CD14-positive monocyte (primary cell): ENCODE results near the gene UBE2M. TPM values are rescaled to one million over a fixed set of nuclear protein-coding genes. Genes with fewer than 3 reads are reported as not detected.
A peak's percentile ranks its signal among the peaks of the same experiment; 100 is the strongest.

ENCODE experiments used
- DNase-seq, 3 donors: peaks; one replicate each; pipeline ENCODE4 v3.0.0-alpha.2; 2011 to 2022
- H2AFZ ChIP-seq: 2 replicates; pipeline ENCODE4 v1.6.0; 2012; ENCODE audit warnings: mild to moderate bottlenecking, low read depth, low read length, inconsistent platforms; ENCODE audit not compliant: insufficient read depth, poor library complexity, severe bottlenecking
- H3K27ac ChIP-seq, 2 donors: 1 replicate in 1 of 2; 2 replicates in 1 of 2; pipeline ENCODE4 v1.5.1; 2012 to 2013; ENCODE audit warnings: low read length in 2 of 2, control low read depth in 1 of 2, inconsistent platforms in 1 of 2, low read depth in 1 of 2, mild to moderate bottlenecking in 1 of 2
- H3K27me3 ChIP-seq, 2 donors: one replicate each; pipeline versions ENCODE4 v1.6.0 to v1.6.1; 2011 to 2013; ENCODE audit warnings: low read length in 2 of 2; ENCODE audit not compliant: control insufficient read depth in 2 of 2, insufficient read depth in 2 of 2
- H3K36me3 ChIP-seq, 2 donors: replicated peaks in 1 of 2; 1 replicate in 1 of 2; 2 replicates in 1 of 2; pipeline versions ENCODE4 v1.5.1 to v1.6.1; 2012 to 2013; ENCODE audit warnings: low read length in 2 of 2, control low read depth in 1 of 2, inconsistent platforms in 1 of 2, mild to moderate bottlenecking in 1 of 2; ENCODE audit not compliant: insufficient read depth in 2 of 2, control insufficient read depth in 1 of 2
- H3K4me1 ChIP-seq, 2 donors: 1 replicate in 1 of 2; 2 replicates in 1 of 2; pipeline versions ENCODE4 v1.5.1 to v1.6.1; 2012 to 2013; ENCODE audit warnings: low read length in 2 of 2, control low read depth in 1 of 2, inconsistent platforms in 1 of 2, mild to moderate bottlenecking in 1 of 2, moderate library complexity in 1 of 2; ENCODE audit not compliant: insufficient read depth in 2 of 2, control insufficient read depth in 1 of 2
- H3K4me2 ChIP-seq: replicated peaks from 2 replicates; pipeline ENCODE3; 2012; ENCODE audit warnings: low read length, moderate library complexity, mild to moderate bottlenecking; ENCODE audit not compliant: poor library complexity, severe bottlenecking; ENCODE audit errors: extremely low read depth
- H3K4me3 ChIP-seq, 3 experiments: fragments of 200-600 bp in 1 of 3; sonication (generic) in 1 of 3; replicated peaks in 1 of 3; 1 replicate in 2 of 3; 2 replicates in 1 of 3; pipeline ENCODE4 v1.5.1; 2011 to 2013; ENCODE audit warnings: low read length in 3 of 3, mild to moderate bottlenecking in 3 of 3, control low read depth in 2 of 3, low read depth in 2 of 3, inconsistent platforms in 1 of 3, moderate library complexity in 1 of 3
- H3K79me2 ChIP-seq: 2 replicates; pipeline ENCODE4 v1.6.0; 2012; ENCODE audit warnings: mild to moderate bottlenecking, control low read depth, inconsistent platforms, low read length, moderate library complexity; ENCODE audit not compliant: insufficient read depth
- H3K9ac ChIP-seq: 2 replicates; pipeline ENCODE4 v1.6.0; 2017; ENCODE audit warnings: low read length, mild to moderate bottlenecking; ENCODE audit not compliant: insufficient read depth, poor library complexity, severe bottlenecking
- H3K9me3 ChIP-seq, 2 donors: replicated peaks in 1 of 2; 1 replicate in 1 of 2; 2 replicates in 1 of 2; pipeline versions ENCODE4 v1.5.1 to v1.6.1; 2012 to 2013; ENCODE audit warnings: low read length in 2 of 2, control low read depth in 1 of 2; ENCODE audit not compliant: control insufficient read depth in 1 of 2, insufficient read depth in 1 of 2
- H4K20me1 ChIP-seq: 2 replicates; pipeline ENCODE4 v1.6.0; 2012; ENCODE audit warnings: mild to moderate bottlenecking, low read length, control low read depth, moderate library complexity; ENCODE audit not compliant: insufficient read depth
- H3K27ac Mint-ChIP-seq, 7 donors: one replicate each; pipeline ENCODE4 v1.8.0; 2020; ENCODE audit warnings: mild to moderate bottlenecking in 7 of 7, mixed read lengths in 7 of 7, moderate library complexity in 6 of 7, inconsistent platforms in 2 of 7
- H3K27me3 Mint-ChIP-seq, 3 donors: one replicate each; pipeline ENCODE4 v1.8.0; 2021 to 2022; ENCODE audit warnings: low read depth in 3 of 3, mild to moderate bottlenecking in 3 of 3, mixed read lengths in 3 of 3, moderate library complexity in 3 of 3, inconsistent platforms in 1 of 3
- H3K36me3 Mint-ChIP-seq, 2 donors: one replicate each; pipeline ENCODE4 v1.8.0; 2020; ENCODE audit warnings: mixed read lengths in 2 of 2, inconsistent platforms in 1 of 2, mild to moderate bottlenecking in 1 of 2
- H3K4me1 Mint-ChIP-seq: one replicate; pipeline ENCODE4 v1.8.0; 2020; ENCODE audit warnings: mild to moderate bottlenecking, mixed read lengths
- H3K4me3 Mint-ChIP-seq, 2 donors: one replicate each; pipeline ENCODE4 v1.8.0; 2020; ENCODE audit warnings: mild to moderate bottlenecking in 2 of 2, mixed read lengths in 2 of 2, moderate library complexity in 1 of 2
- H3K9me3 Mint-ChIP-seq, 7 donors: one replicate each; pipeline ENCODE4 v1.8.0; 2020 to 2022; ENCODE audit warnings: mixed read lengths in 7 of 7, mild to moderate bottlenecking in 6 of 7, moderate library complexity in 6 of 7, inconsistent platforms in 2 of 7
- WGBS: methylation state at CpG from one replicate; pipeline ENCODE4 v1.1.5; 2013; ENCODE audit warnings: missing lambda C conversion rate; ENCODE audit not compliant: insufficient coverage; 5-methylcytosine and 5-hydroxymethylcytosine counted together
- intact Hi-C, 2 donors: fragments of 100-400 bp; cut with micrococcal nuclease; formaldehyde crosslinking; loops; one replicate each; pipeline versions ENCODE4 v1.15.0 to v1.15.1; 2023
- polyA plus RNA-seq, 3 donors: library from polyadenylated mRNA; depleted of rRNA in 1 of 3; unstranded in 2 of 3; stranded (reverse) in 1 of 3; fragments of 300-500 nt in 2 of 3; fragments of >200 nt in 1 of 3; fragmentation: Illumina TruSeq in 2 of 3; gene quantifications; 1 replicate in 2 of 3; 2 replicates in 1 of 3; pipeline ENCODE4 v1.2.3, GENCODE V29; 2012 to 2021
- TF ChIP-seq, protein P1 (sequence below): fragments of 200-600 bp; IDR thresholded peaks from one replicate; pipeline ENCODE4 v1.8.0; 2022; ENCODE audit warnings: antibody characterized with exemption, mild to moderate bottlenecking

Gene UBE2M
- polyA plus RNA-seq, 3 donors = 7.8 to 84.6 (median 14.3) TPM

DNA sequence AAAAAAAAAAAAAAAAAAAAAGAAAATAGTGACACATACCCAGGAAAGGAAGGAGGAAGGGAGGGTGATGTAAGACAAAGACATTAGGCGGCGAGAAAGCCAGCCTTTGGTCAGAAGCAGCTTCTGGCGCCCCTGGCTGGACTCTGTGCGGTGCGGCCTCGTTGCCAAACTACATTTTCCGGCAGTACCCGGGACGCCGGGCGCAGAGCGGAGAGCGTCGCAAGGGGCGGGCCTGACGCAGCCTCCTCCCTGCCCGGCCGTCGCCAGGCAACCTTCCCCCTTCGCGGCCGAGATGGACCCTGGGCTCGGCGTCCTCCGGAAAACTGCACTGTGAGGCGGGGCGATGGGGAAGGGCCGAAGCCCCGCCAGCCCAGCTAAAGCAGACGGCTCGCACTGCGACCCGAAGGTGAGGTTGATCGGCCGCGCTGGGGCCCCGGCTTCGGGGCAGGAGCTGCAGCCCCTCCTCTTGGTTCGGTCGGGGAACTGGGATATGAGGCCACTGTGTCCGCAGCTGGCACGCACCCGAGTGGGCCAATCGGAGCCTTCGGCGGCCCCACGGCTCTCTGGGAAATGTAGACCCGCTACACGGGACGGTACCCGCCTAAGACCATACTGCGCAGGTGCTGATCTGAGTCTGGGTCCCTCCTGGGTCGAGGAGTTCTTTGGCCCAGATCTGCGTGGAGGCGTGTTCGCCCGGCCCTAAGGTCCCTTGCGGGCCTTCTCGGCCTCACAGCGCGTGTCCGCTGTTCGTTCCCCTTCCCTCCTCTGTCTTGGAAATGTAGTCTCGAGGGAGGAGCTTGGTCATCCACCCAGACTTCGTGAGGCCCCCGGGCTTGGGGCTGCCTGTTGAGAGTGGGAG, 17.0 kb upstream of the UBE2M start:
- H3K79me2 ChIP-seq = peaks cover 24% of the 10 kb centered on the region
- H3K27ac ChIP-seq = peak overlapping the region; percentile 96 to 98
- H3K4me1 Mint-ChIP-seq = peaks cover 39% of the 10 kb centered on the region
- peaks cover 3 to 4% of the 10 kb centered on the region in 2 donors for H3K36me3 ChIP-seq
- peak overlapping the region; percentile 91 for H3K9ac ChIP-seq
- peaks cover 32 to 37% of the 10 kb centered on the region in 2 donors for H3K4me1 ChIP-seq
- H3K27ac Mint-ChIP-seq = peak overlapping the region; percentile 97 to 100 (median 100)
- DNase-seq = peak; percentile 97 to 98 (median 97)
- H3K4me3 Mint-ChIP-seq = peak overlapping the region; percentile 86 to 89
- under 1% methylated on average over 54 of the region's 66 CpGs for WGBS
- H3K4me2 ChIP-seq = peak overlapping the region; percentile 72
- intact Hi-C loops = no loop called here
- no peaks in the 10 kb centered on the region for H3K9me3 ChIP-seq
- H3K4me3 ChIP-seq = peak overlapping the region; percentile 27 to 74 (median 72)
- peaks cover 0 to 3% (median 0%) of the 10 kb centered on the region in 7 donors for H3K9me3 Mint-ChIP-seq
- TF ChIP-seq, protein P1, sequence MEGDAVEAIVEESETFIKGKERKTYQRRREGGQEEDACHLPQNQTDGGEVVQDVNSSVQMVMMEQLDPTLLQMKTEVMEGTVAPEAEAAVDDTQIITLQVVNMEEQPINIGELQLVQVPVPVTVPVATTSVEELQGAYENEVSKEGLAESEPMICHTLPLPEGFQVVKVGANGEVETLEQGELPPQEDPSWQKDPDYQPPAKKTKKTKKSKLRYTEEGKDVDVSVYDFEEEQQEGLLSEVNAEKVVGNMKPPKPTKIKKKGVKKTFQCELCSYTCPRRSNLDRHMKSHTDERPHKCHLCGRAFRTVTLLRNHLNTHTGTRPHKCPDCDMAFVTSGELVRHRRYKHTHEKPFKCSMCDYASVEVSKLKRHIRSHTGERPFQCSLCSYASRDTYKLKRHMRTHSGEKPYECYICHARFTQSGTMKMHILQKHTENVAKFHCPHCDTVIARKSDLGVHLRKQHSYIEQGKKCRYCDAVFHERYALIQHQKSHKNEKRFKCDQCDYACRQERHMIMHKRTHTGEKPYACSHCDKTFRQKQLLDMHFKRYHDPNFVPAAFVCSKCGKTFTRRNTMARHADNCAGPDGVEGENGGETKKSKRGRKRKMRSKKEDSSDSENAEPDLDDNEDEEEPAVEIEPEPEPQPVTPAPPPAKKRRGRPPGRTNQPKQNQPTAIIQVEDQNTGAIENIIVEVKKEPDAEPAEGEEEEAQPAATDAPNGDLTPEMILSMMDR = no peak
- H3K27me3 Mint-ChIP-seq = peaks cover 0 to 6% (median 0%) of the 10 kb centered on the region in 3 donors
- peaks cover 10 to 12% of the 10 kb centered on the region in 2 donors for H3K36me3 Mint-ChIP-seq
- no peaks in the 10 kb centered on the region for H4K20me1 ChIP-seq
- H3K27me3 ChIP-seq = no peaks in the 10 kb centered on the region
- H2AFZ ChIP-seq = peak overlapping the region; percentile 73

DNA sequence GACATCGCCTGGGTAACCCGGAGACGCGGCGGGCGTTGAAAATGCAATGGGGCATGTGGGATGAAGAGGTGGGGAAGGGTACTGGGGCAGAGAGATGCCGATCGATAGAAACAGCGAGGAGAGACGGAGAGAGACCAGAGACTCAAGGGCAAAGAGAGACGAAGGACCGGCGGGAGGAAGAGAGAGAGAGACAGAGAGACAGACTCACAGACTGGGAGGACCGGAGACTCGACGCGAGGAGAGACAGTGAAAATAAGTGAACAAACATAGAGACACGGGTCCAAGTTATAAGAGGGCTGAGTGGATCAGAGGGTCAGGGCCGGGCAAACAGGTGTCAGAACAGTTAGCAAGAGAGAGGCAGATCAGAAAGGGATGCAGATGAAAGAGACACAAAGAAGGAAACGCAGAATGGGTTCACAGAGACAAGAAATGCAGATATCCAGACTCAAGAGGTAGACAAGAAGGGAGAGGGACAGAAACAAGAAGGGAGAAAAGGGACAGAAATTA, 15.3 kb upstream of the UBE2M start:
- Mint-ChIP-seq H3K36me3 (peaks cover 16 to 26% of the 10 kb centered on the region in 2 donors), H3K9me3 (peaks cover 0 to 3% (median 0%) of the 10 kb centered on the region in 7 donors), H3K4me1 (peaks cover 34% of the 10 kb centered on the region), H3K4me3 (peak overlapping the region; percentile 91 to 99), H3K27me3 (peaks cover 0 to 6% (median 0%) of the 10 kb centered on the region in 3 donors), H3K27ac (peak overlapping the region; percentile 100)
- WGBS = 3% methylated on average over 20 of the region's 20 CpGs
- Histone ChIP-seq H3K4me1 (peaks cover 32 to 37% of the 10 kb centered on the region in 2 donors), H3K27me3 (no peaks in the 10 kb centered on the region), H3K4me2 (peak overlapping the region; percentile 76), H3K36me3 (peaks cover 3 to 21% of the 10 kb centered on the region in 2 donors), H2AFZ (peak overlapping the region; percentile 56), H3K27ac (peak overlapping the region; percentile 96 to 99), H3K9ac (peak overlapping the region; percentile 89), H4K20me1 (no peaks in the 10 kb centered on the region), H3K79me2 (peaks cover 25% of the 10 kb centered on the region), H3K4me3 (peak overlapping the region; percentile 13 to 82 (median 78)), H3K9me3 (no peaks in the 10 kb centered on the region)
- intact Hi-C loops = loop anchor here in 1 of 2 donors (1.0 to 2.0 kb wide), 2 partner anchors 14 to 55 kb away; partner anchors contain the start of gene ZBTB45
- DNase-seq = no peak
- TF ChIP-seq, protein P1 = no peak
